Measurements from ENCODE around the gene ENPP6. TPM values are rescaled to one million over a fixed set of nuclear protein-coding genes. Genes with fewer than 3 reads are reported as not detected.
A peak's percentile ranks its signal among the peaks of the same experiment; 100 is the strongest.

Gene ENPP6
- total RNA-seq, 1 donor = not detected

DNA sequence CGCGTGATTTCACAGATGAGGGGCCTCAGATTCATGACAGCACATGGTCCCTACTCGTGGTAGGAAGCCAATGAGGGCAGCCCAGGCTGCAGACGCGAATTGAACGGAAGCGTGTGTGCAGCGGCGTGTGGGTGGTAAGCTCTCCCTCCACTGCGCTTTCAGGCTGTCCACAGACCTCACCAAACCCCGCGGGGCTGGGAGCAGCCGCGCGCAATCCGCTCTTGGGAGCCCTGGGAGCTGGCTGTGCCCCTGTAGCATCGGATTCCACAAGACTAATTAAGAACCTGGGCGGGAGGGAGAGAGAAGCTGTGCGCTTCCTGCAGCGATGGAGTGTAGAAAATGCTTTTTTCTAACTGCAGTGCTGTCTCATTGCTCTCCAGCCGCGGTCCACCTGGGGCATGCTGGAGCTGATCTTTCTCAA is 177.7 kb downstream of the ENPP6 start:
- Histone ChIP-seq H3K36me3 (ENCODE audit: insufficient read depth, low read length) (no peaks in the 10 kb centered on the region), H3K27me3 (ENCODE audit: insufficient read depth, low read length) (no peaks in the 10 kb centered on the region), H3K27ac (ENCODE audit: low read depth, low read length) (no peak overlapping the region), H3K79me2 (ENCODE audit: insufficient read depth, low read length) (no peaks in the 10 kb centered on the region), H3K9me3 (ENCODE audit: low read depth, low read length) (no peaks in the 10 kb centered on the region), H3K4me3 (ENCODE audit: insufficient read depth, low read length) (no peak overlapping the region), H3K4me1 (ENCODE audit: insufficient read depth, low read length) (no peaks in the 10 kb centered on the region), H4K20me1 (ENCODE audit: insufficient read depth, low read length) (no peaks in the 10 kb centered on the region), H3K4me2 (ENCODE audit: insufficient read depth, low read length) (no peak overlapping the region), H2AFZ (ENCODE audit: low read length) (no peak overlapping the region)
- TF ChIP-seq, protein P1, sequence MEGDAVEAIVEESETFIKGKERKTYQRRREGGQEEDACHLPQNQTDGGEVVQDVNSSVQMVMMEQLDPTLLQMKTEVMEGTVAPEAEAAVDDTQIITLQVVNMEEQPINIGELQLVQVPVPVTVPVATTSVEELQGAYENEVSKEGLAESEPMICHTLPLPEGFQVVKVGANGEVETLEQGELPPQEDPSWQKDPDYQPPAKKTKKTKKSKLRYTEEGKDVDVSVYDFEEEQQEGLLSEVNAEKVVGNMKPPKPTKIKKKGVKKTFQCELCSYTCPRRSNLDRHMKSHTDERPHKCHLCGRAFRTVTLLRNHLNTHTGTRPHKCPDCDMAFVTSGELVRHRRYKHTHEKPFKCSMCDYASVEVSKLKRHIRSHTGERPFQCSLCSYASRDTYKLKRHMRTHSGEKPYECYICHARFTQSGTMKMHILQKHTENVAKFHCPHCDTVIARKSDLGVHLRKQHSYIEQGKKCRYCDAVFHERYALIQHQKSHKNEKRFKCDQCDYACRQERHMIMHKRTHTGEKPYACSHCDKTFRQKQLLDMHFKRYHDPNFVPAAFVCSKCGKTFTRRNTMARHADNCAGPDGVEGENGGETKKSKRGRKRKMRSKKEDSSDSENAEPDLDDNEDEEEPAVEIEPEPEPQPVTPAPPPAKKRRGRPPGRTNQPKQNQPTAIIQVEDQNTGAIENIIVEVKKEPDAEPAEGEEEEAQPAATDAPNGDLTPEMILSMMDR (IDR thresholded peaks at IDR 0.05; ENCODE audit: extremely low read depth, low read depth, low read length) = no peak
- DNase-seq (ENCODE audit: insufficient read length, low spot score, missing footprints) = peak; percentile 8

Measured in osteoblast (primary cell).